ENCODE data around the gene DSG4.
A peak's percentile ranks its signal among the peaks of the same experiment; 100 is the strongest.

DSG4 gene

GRCh38 chr18:31386741-31387140 lies 10.2 kb downstream of the DSG4 start:
- Histone ChIP-seq H3K36me3 (ENCODE audit: control insufficient read depth, insufficient read depth, low read length) (no peaks in the 10 kb centered on the region), H3K4me1 (ENCODE audit: control insufficient read depth, insufficient read depth, low read length) (peaks cover 5% of the 10 kb centered on the region), H3K4me3 (ENCODE audit: low read depth, low read length) (no peak overlapping the region), H3K9ac (ENCODE audit: low read length) (no peak overlapping the region), H3K9me3 (ENCODE audit: control insufficient read depth, insufficient read depth, low read depth, low read length) (no peaks in the 10 kb centered on the region), H3K27ac (ENCODE audit: low read depth, low read length) (no peak overlapping the region), H3K27me3 (ENCODE audit: control insufficient read depth, insufficient read depth, low read length) (no peaks in the 10 kb centered on the region)

- no peaks in the 10 kb centered on the region for H3K36me3 ChIP-seq (ENCODE audit: control insufficient read depth, insufficient read depth, low read length)
- H3K9ac ChIP-seq (ENCODE audit: low read length), result no peak overlapping the region
- H3K4me1 ChIP-seq (ENCODE audit: control insufficient read depth, insufficient read depth, low read length), result peaks cover under 1% of the 10 kb centered on the region; the same call in 1 of the 2 replicates
- no peaks in the 10 kb centered on the region for H3K9me3 ChIP-seq (ENCODE audit: control insufficient read depth, insufficient read depth, low read depth, low read length)
- no peak overlapping the region for H3K4me3 ChIP-seq (ENCODE audit: low read depth, low read length)
- H3K27ac ChIP-seq (ENCODE audit: low read depth, low read length), result no peak overlapping the region
- no peaks in the 10 kb centered on the region for H3K27me3 ChIP-seq (ENCODE audit: control insufficient read depth, insufficient read depth, low read length)
Measured at GRCh38 chr18:31393286-31393685, 16.7 kb downstream of the DSG4 start.

DNA sequence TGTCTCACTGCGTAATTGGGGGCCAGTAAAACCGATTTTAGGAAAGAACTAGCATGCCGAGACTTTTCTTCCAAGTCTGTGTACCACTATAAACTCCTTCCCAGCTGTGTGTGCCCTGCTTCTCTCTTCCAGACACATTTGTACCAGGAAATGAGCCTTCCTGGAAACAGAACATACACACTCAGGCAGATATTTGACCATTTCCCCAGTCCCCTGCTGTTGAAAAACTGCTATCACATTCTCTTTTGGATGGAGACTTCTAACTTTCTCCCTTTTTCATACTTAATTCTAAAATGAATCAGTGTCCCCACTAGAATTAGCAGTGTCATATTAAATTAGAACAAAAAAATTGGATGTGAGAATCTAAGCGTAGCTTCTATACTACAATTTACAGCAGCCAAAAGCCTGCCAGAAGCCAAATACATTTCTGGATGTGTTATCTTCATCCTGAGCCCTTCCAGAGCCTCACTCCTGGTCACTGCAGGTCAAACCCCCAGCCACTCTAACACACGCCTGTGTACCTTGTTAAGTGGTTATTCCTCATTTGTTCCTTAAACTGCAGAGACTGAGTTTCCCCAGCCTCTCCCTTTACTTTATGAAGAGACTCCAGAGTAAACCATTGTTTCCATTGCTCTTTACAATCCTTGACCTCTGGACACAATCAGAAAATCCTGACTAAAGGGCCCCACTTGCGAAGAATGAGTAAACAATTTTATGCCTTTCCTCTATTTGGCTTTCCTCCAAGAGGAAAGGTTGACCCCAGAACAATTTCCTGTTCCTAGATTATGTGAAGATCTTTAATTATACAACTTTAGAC lies 20.4 kb downstream of the DSG4 start:
- Histone ChIP-seq H3K9ac (ENCODE audit: low read length) (no peak overlapping the region), H3K36me3 (ENCODE audit: control insufficient read depth, insufficient read depth, low read length) (no peaks in the 10 kb centered on the region), H3K27me3 (ENCODE audit: control insufficient read depth, insufficient read depth, low read length) (no peaks in the 10 kb centered on the region), H3K4me1 (ENCODE audit: control insufficient read depth, insufficient read depth, low read length) (no peaks in the 10 kb centered on the region), H3K27ac (ENCODE audit: low read depth, low read length) (no peak overlapping the region), H3K9me3 (ENCODE audit: control insufficient read depth, insufficient read depth, low read depth, low read length) (no peaks in the 10 kb centered on the region), H3K4me3 (ENCODE audit: low read depth, low read length) (no peak overlapping the region)

DNA sequence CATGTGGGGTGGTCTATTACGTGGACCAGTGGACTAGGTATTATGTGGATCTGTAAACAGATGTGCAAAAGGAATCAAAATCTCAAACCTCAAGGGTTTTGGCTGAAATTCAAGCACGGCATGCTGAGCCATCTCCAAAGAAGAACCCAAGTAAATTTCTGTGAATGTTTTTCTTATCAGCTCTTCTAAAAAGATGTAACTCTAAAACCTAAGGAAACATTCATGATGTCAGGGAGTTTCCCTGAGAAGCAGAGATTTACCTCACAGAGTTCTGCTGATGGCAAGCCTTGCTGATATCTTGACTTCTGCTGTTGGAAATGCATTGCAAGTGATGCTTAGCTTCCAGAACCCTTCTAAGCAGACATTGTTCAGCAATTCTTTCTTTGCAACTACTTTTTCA lies 21.6 kb downstream of the DSG4 start:
- Histone ChIP-seq H3K36me3 (ENCODE audit: control insufficient read depth, insufficient read depth, low read length) (no peaks in the 10 kb centered on the region), H3K4me1 (ENCODE audit: control insufficient read depth, insufficient read depth, low read length) (no peaks in the 10 kb centered on the region), H3K4me3 (ENCODE audit: low read depth, low read length) (no peak overlapping the region), H3K27me3 (ENCODE audit: control insufficient read depth, insufficient read depth, low read length) (no peaks in the 10 kb centered on the region), H3K9ac (ENCODE audit: low read length) (no peak overlapping the region), H3K9me3 (ENCODE audit: control insufficient read depth, insufficient read depth, low read depth, low read length) (no peaks in the 10 kb centered on the region), H3K27ac (ENCODE audit: low read depth, low read length) (no peak overlapping the region)

DNA sequence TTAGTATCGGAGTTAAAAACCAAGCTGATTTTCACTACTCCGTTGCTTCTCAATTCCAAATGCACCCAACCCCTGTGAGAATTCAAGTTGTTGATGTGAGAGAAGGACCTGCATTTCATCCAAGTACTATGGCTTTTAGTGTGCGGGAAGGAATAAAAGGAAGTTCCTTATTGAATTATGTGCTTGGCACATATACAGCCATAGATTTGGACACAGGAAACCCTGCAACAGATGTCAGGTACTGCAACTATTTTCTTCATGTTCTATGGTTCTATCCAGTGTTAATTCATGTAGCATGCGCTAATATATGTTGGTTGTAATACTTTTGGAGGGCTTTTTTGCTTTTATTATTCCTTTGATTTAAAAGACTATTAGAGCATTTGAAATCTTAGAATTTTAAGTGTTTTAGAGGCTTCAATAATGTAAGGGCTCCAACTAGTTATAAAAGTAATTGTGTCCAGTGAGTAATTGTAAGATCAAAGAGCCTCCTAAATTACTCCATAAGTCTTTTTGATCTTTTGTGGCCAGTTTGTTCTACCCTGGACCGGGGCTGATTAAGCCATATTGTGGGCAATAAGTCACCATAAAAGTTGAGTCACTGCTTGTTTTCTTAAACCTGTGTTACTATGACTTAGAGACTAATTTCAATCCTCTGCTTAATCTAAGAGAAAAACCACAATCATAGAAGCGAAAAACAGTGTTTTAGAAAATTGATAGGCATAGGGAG lies 22.9 kb downstream of the DSG4 start:
- peak overlapping the region; percentile 13; the same call in 1 of the 2 replicates for H3K27ac ChIP-seq (ENCODE audit: low read depth, low read length)

GRCh38 chr18:31401156-31402025 lies 24.8 kb downstream of the DSG4 start:
- H3K36me3 ChIP-seq (ENCODE audit: control insufficient read depth, insufficient read depth, low read length), result no peaks in the 10 kb centered on the region
- no peaks in the 10 kb centered on the region for H3K4me1 ChIP-seq (ENCODE audit: control insufficient read depth, insufficient read depth, low read length)
- no peak overlapping the region for H3K4me3 ChIP-seq (ENCODE audit: low read depth, low read length)
- H3K9me3 ChIP-seq (ENCODE audit: control insufficient read depth, insufficient read depth, low read depth, low read length), result no peaks in the 10 kb centered on the region
- H3K27me3 ChIP-seq (ENCODE audit: control insufficient read depth, insufficient read depth, low read length), result no peaks in the 10 kb centered on the region
- no peak overlapping the region for H3K9ac ChIP-seq (ENCODE audit: low read length)
- no peak overlapping the region for H3K27ac ChIP-seq (ENCODE audit: low read depth, low read length)

More for the DNA sequence above, 22.9 kb downstream of the DSG4 start:
- no peaks in the 10 kb centered on the region for H3K4me1 ChIP-seq (ENCODE audit: control insufficient read depth, insufficient read depth, low read length)
- H3K27me3 ChIP-seq (ENCODE audit: control insufficient read depth, insufficient read depth, low read length), result no peaks in the 10 kb centered on the region
- no peaks in the 10 kb centered on the region for H3K36me3 ChIP-seq (ENCODE audit: control insufficient read depth, insufficient read depth, low read length)
- no peak overlapping the region for H3K9ac ChIP-seq (ENCODE audit: low read length)
- no peak overlapping the region for H3K4me3 ChIP-seq (ENCODE audit: low read depth, low read length)
- H3K9me3 ChIP-seq (ENCODE audit: control insufficient read depth, insufficient read depth, low read depth, low read length), result no peaks in the 10 kb centered on the region

DNA sequence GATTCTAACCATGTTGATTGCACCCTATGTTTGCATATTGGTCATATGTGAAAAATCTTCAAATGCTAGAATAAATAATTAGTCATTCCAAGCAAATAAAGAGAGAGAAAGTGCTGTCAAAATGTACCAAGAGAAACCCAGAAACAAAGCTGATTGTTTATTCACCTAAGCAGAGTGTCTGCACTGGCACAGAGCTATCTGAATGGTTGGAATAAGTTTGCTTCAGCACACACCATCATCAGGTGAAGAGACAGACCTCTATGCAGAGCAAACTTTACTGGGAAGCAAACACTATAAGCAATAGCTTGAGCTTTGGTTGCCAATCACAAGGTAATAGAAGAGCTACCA lies 25.4 kb downstream of the DSG4 start:
- H3K9me3 ChIP-seq (ENCODE audit: control insufficient read depth, insufficient read depth, low read depth, low read length), result no peaks in the 10 kb centered on the region
- H3K27me3 ChIP-seq (ENCODE audit: control insufficient read depth, insufficient read depth, low read length), result no peaks in the 10 kb centered on the region
- H3K4me3 ChIP-seq (ENCODE audit: low read depth, low read length), result no peak overlapping the region
- no peak overlapping the region for H3K27ac ChIP-seq (ENCODE audit: low read depth, low read length)
- H3K36me3 ChIP-seq (ENCODE audit: control insufficient read depth, insufficient read depth, low read length), result no peaks in the 10 kb centered on the region
- no peak overlapping the region for H3K9ac ChIP-seq (ENCODE audit: low read length)
- no peaks in the 10 kb centered on the region for H3K4me1 ChIP-seq (ENCODE audit: control insufficient read depth, insufficient read depth, low read length)

DNA sequence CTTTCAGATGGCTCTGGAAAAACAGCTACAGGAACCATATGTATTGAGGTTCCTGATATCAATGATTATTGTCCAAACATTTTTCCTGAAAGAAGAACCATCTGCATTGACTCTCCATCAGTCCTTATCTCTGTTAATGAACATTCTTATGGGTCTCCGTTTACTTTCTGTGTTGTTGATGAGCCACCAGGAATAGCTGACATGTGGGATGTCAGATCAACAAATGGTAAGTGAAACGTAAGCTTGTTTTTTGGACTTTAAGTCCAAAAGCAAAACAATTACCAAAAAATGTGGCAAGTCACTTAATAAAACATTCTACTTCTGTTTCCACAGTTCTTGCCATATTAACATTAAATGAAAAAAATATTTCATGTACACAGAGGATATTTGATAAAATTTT lies 26.8 kb downstream of the DSG4 start:
- H3K9me3 ChIP-seq (ENCODE audit: control insufficient read depth, insufficient read depth, low read depth, low read length), result no peaks in the 10 kb centered on the region
- no peaks in the 10 kb centered on the region for H3K4me1 ChIP-seq (ENCODE audit: control insufficient read depth, insufficient read depth, low read length)
- H3K27me3 ChIP-seq (ENCODE audit: control insufficient read depth, insufficient read depth, low read length), result no peaks in the 10 kb centered on the region
- no peaks in the 10 kb centered on the region for H3K36me3 ChIP-seq (ENCODE audit: control insufficient read depth, insufficient read depth, low read length)
- H3K9ac ChIP-seq (ENCODE audit: low read length), result no peak overlapping the region
- no peak overlapping the region for H3K27ac ChIP-seq (ENCODE audit: low read depth, low read length)
- no peak overlapping the region for H3K4me3 ChIP-seq (ENCODE audit: low read depth, low read length)

GRCh38 chr18:31407649-31408048 lies 31.1 kb downstream of the DSG4 start:
- H3K4me1 ChIP-seq (ENCODE audit: control insufficient read depth, insufficient read depth, low read length), result peaks cover 4% of the 10 kb centered on the region; the same call in 1 of the 2 replicates
- H3K27ac ChIP-seq (ENCODE audit: low read depth, low read length), result no peak overlapping the region
- H3K9me3 ChIP-seq (ENCODE audit: control insufficient read depth, insufficient read depth, low read depth, low read length), result no peaks in the 10 kb centered on the region
- H3K9ac ChIP-seq (ENCODE audit: low read length), result no peak overlapping the region
- H3K27me3 ChIP-seq (ENCODE audit: control insufficient read depth, insufficient read depth, low read length), result no peaks in the 10 kb centered on the region
- no peak overlapping the region for H3K4me3 ChIP-seq (ENCODE audit: low read depth, low read length)
- H3K36me3 ChIP-seq (ENCODE audit: control insufficient read depth, insufficient read depth, low read length), result no peaks in the 10 kb centered on the region

DNA sequence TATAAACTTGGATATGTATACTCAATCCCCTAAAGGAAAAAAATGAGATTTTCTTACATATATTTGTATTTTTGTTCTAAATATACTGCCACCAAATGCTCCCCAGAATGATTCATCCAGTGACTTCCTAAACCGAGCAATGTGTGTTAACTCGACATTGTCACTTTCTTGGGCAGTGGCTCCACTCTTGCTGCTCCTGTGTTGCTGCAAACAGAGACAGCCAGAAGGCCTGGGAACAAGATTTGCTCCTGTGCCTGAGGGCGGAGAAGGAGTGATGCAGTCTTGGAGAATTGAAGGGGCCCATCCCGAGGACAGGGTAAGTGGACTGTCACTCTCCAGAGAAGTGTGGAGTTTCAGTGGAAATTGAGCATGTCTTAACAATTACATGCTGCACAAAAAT lies 32.7 kb downstream of the DSG4 start:
- Histone ChIP-seq H3K9me3 (ENCODE audit: control insufficient read depth, insufficient read depth, low read depth, low read length) (no peaks in the 10 kb centered on the region), H3K27me3 (ENCODE audit: control insufficient read depth, insufficient read depth, low read length) (no peaks in the 10 kb centered on the region), H3K36me3 (ENCODE audit: control insufficient read depth, insufficient read depth, low read length) (no peaks in the 10 kb centered on the region), H3K4me3 (ENCODE audit: low read depth, low read length) (no peak overlapping the region), H3K4me1 (ENCODE audit: control insufficient read depth, insufficient read depth, low read length) (peaks cover 4% of the 10 kb centered on the region; the same call in 1 of the 2 replicates), H3K9ac (ENCODE audit: low read length) (no peak overlapping the region), H3K27ac (ENCODE audit: low read depth, low read length) (no peak overlapping the region)

Measured in HUES6 (cell line).